Adrenal gland (tissue), 12 donors: ENCODE data around the gene TENM4. TPM values are rescaled to one million over a fixed set of nuclear protein-coding genes. Genes with fewer than 3 reads are reported as not detected.
A peak's percentile ranks its signal among the peaks of the same experiment; 100 is the strongest.

Source experiments
- DNase-seq, 7 donors: peaks; one replicate each; pipeline ENCODE4 v3.0.0-alpha.2; 2019 to 2020
- H3K27ac ChIP-seq, 5 donors: fragments of 200-600 bp; sonication (generic) in 4 of 5; 1 replicate in 3 of 5; 2 replicates in 2 of 5; pipeline versions ENCODE4 v1.5.1 to v1.8.0; 2016 to 2020; ENCODE audit warnings: mild to moderate bottlenecking in 1 of 5
- H3K27me3 ChIP-seq: fragments of 200-600 bp; 2 replicates; pipeline ENCODE4 v1.8.0; 2021
- H3K36me3 ChIP-seq, 2 donors: fragments of 200-600 bp; replicated peaks in 1 of 2; 1 replicate in 1 of 2; 2 replicates in 1 of 2; pipeline versions ENCODE4 v1.5.1 to v1.8.0; 2018 to 2022
- H3K4me1 ChIP-seq, 2 donors: fragments of 200-600 bp; replicated peaks in 1 of 2; 1 replicate in 1 of 2; 2 replicates in 1 of 2; pipeline versions ENCODE4 v1.5.1 to v1.8.0; 2018 to 2021
- H3K4me3 ChIP-seq, 4 donors: fragments of 200-600 bp; sonication (generic) in 3 of 4; one replicate each; pipeline ENCODE4 v1.5.1; 2016 to 2018
- H3K9me3 ChIP-seq, 3 donors: fragments of 200-600 bp; sonication (generic) in 1 of 3; replicated peaks in 1 of 3; 1 replicate in 2 of 3; 2 replicates in 1 of 3; pipeline versions ENCODE4 v1.5.1 to v1.8.0; 2016 to 2021
- CTCF ChIP-seq, 6 experiments: fragments of 450-650 bp in 4 of 6; fragments of 200-600 bp in 2 of 6; sonication (generic) in 1 of 6; IDR thresholded peaks; 1 replicate in 5 of 6; 2 replicates in 1 of 6; pipeline versions ENCODE4 v1.5.1 to v1.8.0; 2016 to 2021; ENCODE audit warnings: antibody characterized with exemption in 6 of 6, mild to moderate bottlenecking in 2 of 6, moderate library complexity in 1 of 6
- POLR2A ChIP-seq, 2 donors: fragments of 450-650 bp; IDR thresholded peaks; one replicate each; pipeline ENCODE4 v1.6.1; 2017; ENCODE audit warnings: antibody characterized with exemption in 2 of 2, mild to moderate bottlenecking in 2 of 2, moderate library complexity in 1 of 2
- WGBS, 4 donors: extraction: QIAGEN DNeasy Blood & Tissue Kit in 2 of 4; methylation state at CpG; one replicate each; pipeline versions ENCODE4 v1.1.5 to v1.1.7; 2013 to 2017; 5-methylcytosine and 5-hydroxymethylcytosine counted together
- intact Hi-C, 2 donors: fragments of 100-400 bp; cut with DNase I; formaldehyde crosslinking; loops; one replicate each; pipeline versions ENCODE4 v1.14.1 to v1.15.0; 2022 to 2023
- polyA plus RNA-seq, 3 donors: library from polyadenylated mRNA; stranded (reverse); fragments of 200-250 nt in 2 of 3; fragments of 350-450 nt in 1 of 3; fragmentation: Illumina TruSeq in 1 of 3; extraction: RNeasy Lipid Tissue Mini Kit (QIAGEN cat#74804) in 1 of 3; gene quantifications; one replicate each; pipeline ENCODE4 v1.2.3, GENCODE V29; 2013 to 2014
- total RNA-seq, 9 donors: library from RNA; depleted of rRNA in 4 of 9; stranded (reverse); fragments of >200 nt in 4 of 9; fragments of 120-200 nt in 1 of 9; fragmentation: NEBNext Ultra II Directional in 1 of 9; extraction: Animal tissue kit (Norgen Biotek cat#: 25700) in 1 of 9; gene quantifications; one replicate each; pipeline versions ENCODE4 v1.1.0 to v1.2.4, GENCODE V29; 2013 to 2023
- donor health status: healthy with polysubstance abuse.
- donor health status: Bipolar disorder and iron deficiency.
- donor health status: DM: yes; HTN: yes; CAD: no.
- donor health status: DM: no; HTN: no; CAD: no.
- donor health status: DM: no; HTN: no; CAD: no.
- donor health status: DM: yes; HTN: yes; CAD: no.

The TENM4 gene
- total and polyA plus RNA-seq, 12 donors: 0.74 to 24.9 (median 6.7) TPM

DNA sequence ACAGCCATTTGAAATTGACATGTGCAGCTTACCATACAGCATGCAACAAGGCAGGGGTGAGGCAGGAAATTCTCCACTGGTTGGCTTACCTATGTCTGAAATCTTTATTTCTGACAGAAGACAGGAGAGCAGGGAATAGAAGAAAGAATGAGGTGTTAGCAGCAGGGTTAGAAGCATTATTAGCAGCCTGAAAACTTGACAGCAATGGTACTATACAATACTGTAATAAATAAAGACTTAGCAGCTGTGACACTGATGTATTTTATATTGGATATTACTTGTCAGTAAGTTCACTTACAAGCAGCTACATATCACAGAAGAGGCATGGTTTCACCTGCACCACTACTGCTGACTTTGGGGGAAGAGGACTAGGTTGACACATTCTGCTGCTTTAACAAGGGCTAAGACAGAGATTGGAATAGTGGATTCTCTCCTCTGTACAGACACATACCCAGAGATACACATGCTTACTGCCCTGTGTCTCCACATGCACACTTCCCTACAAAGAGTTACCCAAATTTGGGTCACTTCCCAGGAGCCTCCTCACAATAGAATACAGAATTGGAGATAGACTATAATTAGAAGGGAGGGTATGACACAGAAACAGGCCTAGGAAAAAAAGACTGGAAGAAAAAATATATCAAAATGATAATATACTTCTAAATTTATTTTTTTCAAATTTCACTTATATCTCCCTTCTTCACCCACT is 720.4 kb downstream of the TENM4 start:
- DNase-seq: no peak
- TF ChIP-seq POLR2A (IDR thresholded peaks at IDR 0.05) (no peak), CTCF (IDR thresholded peaks at IDR 0.05) (no peak)
- Histone ChIP-seq H3K27me3 (no peaks in the 10 kb centered on the region), H3K4me3 (no peak overlapping the region), H3K9me3 (no peaks in the 10 kb centered on the region), H3K4me1 (no peaks in the 10 kb centered on the region), H3K36me3 (no peaks in the 10 kb centered on the region), H3K27ac (no peak overlapping the region)
- intact Hi-C loops: no loop called here

GRCh38 chr11:78717041-78717440 is 723.8 kb downstream of the TENM4 start:
- TF ChIP-seq POLR2A (IDR thresholded peaks at IDR 0.05): no peak
- TF ChIP-seq CTCF (IDR thresholded peaks at IDR 0.05): no peak
- Histone ChIP-seq H3K4me3 (no peak overlapping the region), H3K36me3 (no peaks in the 10 kb centered on the region), H3K4me1 (no peaks in the 10 kb centered on the region), H3K27me3 (no peaks in the 10 kb centered on the region), H3K9me3 (no peaks in the 10 kb centered on the region), H3K27ac (no peak overlapping the region)
- DNase-seq: no peak
- intact Hi-C loops: no loop called here

DNA sequence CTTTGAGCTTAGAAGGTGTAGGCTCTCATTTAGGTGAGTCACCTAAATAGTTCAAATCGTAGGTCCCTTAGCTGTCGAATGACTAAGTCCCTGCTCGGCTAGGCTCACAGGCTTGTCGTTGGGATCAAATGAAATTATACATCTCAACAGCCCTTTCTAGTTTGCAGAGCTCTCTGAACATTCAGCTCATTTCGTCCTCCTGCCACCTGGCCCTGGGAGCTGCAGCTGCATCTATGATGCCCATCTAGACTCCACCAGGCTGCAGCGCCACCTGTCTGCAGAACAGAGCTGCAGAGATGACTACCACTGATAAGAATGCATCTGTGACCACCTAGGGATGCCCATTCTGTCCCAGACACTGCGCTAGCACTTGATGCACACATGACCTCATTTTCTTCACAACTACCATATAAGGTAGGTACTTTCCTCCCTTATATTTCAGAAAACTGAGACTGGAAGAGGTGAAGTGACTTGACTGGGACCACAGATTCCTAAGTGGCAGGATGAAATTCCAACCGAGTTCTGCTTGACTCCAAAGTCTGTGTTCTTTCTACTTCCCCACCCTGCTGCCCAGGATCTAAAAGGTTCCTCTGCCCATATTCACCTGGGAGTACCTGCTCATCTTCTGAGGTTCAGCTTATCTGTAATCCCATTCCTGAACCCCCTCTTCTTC is 725.1 kb downstream of the TENM4 start:
- Histone ChIP-seq H3K9me3 (no peaks in the 10 kb centered on the region), H3K27me3 (no peaks in the 10 kb centered on the region), H3K4me3 (no peak overlapping the region), H3K4me1 (no peaks in the 10 kb centered on the region), H3K27ac (no peak overlapping the region), H3K36me3 (no peaks in the 10 kb centered on the region)
- peak; percentile 34 to 86 (median 64) for DNase-seq
- TF ChIP-seq CTCF (IDR thresholded peaks at IDR 0.05) (peak; percentile 60 to 80 (median 70)), POLR2A (IDR thresholded peaks at IDR 0.05) (no peak)
- whole genome bisulfite sequencing, 4 donors: 37 to 47% (median 40%) methylated on average over 8 of the region's 8 CpGs
- intact Hi-C loops: no loop called here

GRCh38 chr11:78714539-78714938 is 726.3 kb downstream of the TENM4 start:
- intact Hi-C loops: loop anchor here in 1 of 2 donors (5.0 kb wide), 1 partner anchor 67 kb away; no protein-coding TSS in a partner anchor
- TF ChIP-seq CTCF (IDR thresholded peaks at IDR 0.05) (no peak), POLR2A (IDR thresholded peaks at IDR 0.05) (no peak)
- Histone ChIP-seq H3K27me3 (no peaks in the 10 kb centered on the region), H3K9me3 (no peaks in the 10 kb centered on the region), H3K4me3 (no peak overlapping the region), H3K27ac (no peak overlapping the region), H3K4me1 (no peaks in the 10 kb centered on the region), H3K36me3 (no peaks in the 10 kb centered on the region)
- DNase-seq: no peak
- WGBS, 4 donors: 64 to 82% (median 67%) methylated on average over 3 of the region's 3 CpGs
